ENCODE results near the gene NUP62.

The NUP62 gene

GRCh38 chr19:49921871-49922795 lies 7.2 kb downstream of the NUP62 start:
- no peak for TF ChIP-seq CTCF (IDR thresholded peaks at IDR 0.05; ENCODE audit: low read depth, low read length)
- DNase-seq (ENCODE audit: extremely low read depth, low read depth), result peak; percentile 22

DNA sequence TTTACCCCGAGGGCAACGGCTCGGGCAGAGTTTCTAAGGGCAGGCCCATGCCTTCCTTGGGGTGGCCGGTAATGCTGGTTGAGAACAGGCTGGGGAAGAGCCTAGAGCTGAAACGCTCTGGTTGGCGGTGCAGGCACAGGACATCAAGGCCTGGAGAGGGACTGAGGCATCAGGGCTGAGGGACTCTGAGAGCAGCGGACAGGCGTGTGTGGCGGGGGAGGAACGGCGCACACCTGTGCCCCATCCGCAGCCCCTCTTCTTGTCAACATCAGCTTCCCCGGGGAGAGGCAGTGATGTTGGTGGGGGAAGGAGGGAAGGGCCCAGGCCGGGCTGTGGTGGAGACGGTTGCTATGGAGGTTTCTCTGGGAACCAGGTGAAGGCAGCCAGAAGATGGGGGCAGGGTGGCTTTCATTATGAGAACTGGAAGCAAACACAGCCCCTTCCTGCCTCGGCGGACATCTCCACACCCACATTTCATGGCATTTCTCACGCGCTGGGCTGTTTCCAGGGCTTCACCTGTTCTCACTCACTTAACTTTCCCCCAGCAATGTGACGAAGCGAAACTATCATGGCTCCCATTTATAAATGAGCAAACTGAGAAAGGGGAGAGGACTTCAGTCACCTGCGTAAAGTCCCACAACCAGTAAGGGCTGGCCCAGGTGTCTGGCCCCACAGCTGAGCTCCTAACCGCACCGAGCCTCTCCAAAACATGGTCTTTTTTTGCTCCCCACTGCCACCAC lies 8.5 kb downstream of the NUP62 start:
- DNase-seq (ENCODE audit: extremely low read depth, low read depth), result no peak
- TF ChIP-seq CTCF (IDR thresholded peaks at IDR 0.05; ENCODE audit: low read depth, low read length), result no peak

GRCh38 chr19:49918089-49918488 lies 11.2 kb downstream of the NUP62 start:
- no peak for TF ChIP-seq CTCF (IDR thresholded peaks at IDR 0.05; ENCODE audit: low read depth, low read length)
- no peak for DNase-seq (ENCODE audit: extremely low read depth, low read depth)

DNA sequence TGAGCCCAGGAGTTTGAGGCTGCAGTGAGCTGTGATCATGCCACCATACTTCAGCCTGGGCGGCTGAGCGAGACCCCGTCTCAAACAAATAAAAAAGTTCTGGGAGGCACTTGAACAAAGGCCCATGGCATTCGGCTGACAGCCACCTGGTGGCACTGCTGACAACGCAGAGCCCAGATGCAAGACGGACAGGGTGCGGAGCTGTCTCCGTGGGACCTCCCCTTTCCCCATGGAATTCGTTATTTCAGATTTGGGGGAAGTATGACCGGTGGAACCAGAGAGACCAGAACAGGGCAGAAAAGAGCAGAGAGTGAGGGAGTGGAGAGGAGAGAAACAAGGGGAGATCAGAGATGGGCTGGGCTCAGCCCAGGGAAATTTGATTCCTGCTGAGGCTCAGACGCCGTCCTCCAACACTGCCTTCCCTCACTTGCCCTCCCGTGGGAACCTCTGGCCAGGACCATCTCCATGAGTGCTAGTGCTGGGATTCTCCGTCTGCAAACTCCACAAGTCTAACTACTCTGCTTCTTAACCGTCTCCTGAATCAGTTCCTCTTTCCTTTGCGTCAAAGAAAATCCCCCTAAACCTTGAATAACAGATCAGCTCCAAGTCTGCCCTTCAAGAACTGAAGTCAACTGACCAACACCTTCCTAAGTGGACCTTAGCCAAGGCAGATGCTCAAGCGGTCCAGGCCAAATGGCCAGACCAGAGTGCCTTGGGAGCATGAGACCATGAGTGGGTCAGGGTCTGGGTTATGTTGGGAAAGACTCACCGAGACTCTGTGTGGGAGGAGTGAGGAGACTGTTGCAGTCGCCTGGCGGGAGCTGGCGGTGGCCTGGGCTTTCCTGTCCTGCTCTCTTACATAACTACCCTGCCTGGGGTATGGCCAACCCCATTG lies 12.2 kb downstream of the NUP62 start:
- no peak for TF ChIP-seq CTCF (IDR thresholded peaks at IDR 0.05; ENCODE audit: low read depth, low read length)
- no peak for DNase-seq (ENCODE audit: extremely low read depth, low read depth)

- DNase-seq (ENCODE audit: extremely low read depth, low read depth), result no peak
- TF ChIP-seq CTCF (IDR thresholded peaks at IDR 0.05; ENCODE audit: low read depth, low read length), result no peak
Measured at GRCh38 chr19:49915271-49915670, 14.0 kb downstream of the NUP62 start.

DNA sequence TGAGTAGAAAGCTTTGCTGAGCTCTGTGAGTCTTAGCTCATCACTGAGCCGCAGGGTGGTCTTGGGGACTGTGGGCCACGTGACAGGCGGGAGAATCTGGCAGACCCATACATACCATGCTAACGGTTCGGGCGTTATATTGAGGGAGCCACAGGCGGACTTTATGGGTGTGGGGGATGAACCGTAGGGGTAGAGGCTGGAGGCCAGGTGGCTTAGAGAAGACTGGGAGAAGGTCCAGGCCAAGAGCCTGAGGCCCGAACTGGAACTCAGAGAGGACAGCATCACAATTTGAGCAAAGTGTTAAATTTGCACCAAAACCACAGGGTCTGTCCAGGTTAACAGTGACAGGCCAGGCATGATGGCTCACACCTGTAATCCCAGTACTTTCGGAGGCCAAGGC lies 15.6 kb downstream of the NUP62 start:
- TF ChIP-seq CTCF (IDR thresholded peaks at IDR 0.05; ENCODE audit: low read depth, low read length), result no peak
- DNase-seq (ENCODE audit: extremely low read depth, low read depth), result no peak

All from AG09319 (cell line).